Activated CD8-positive, alpha-beta memory T cell treated with anti-CD3 and anti-CD28 coated beads, Interleukin-2, amount 50 U/mL, for 48 hours (primary cell): Measurements from ENCODE around the gene RUSF1.
"Not testable (repeated sequence)": the region's sequence is repeated elsewhere in the genome, so short reads cannot be mapped to it uniquely, and the experiment has no call there.

Experiments
- DNase-seq: peaks from one replicate; pipeline ENCODE4 v3.0.0-alpha.2; 2020

Gene RUSF1

DNA sequence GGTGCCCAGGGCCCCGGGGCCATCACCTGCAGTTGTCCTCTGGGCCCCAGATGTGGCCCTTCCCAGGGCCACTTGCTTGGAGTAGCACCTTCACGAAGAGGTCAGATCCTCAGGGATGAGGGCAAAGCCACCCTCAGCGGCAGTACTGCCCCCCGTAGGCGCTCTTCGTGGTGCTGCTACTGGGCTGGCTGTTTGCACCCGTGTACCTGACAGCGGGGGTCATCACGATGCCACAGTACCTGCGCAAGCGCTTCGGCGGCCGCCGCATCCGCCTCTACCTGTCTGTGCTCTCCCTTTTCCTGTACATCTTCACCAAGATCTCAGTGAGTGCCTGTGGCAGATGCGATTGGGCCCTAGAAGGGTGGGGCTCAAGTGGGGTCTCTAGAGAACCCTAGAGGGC is 22.6 kb downstream of the RUSF1 start:
- no peak for DNase-seq

DNA sequence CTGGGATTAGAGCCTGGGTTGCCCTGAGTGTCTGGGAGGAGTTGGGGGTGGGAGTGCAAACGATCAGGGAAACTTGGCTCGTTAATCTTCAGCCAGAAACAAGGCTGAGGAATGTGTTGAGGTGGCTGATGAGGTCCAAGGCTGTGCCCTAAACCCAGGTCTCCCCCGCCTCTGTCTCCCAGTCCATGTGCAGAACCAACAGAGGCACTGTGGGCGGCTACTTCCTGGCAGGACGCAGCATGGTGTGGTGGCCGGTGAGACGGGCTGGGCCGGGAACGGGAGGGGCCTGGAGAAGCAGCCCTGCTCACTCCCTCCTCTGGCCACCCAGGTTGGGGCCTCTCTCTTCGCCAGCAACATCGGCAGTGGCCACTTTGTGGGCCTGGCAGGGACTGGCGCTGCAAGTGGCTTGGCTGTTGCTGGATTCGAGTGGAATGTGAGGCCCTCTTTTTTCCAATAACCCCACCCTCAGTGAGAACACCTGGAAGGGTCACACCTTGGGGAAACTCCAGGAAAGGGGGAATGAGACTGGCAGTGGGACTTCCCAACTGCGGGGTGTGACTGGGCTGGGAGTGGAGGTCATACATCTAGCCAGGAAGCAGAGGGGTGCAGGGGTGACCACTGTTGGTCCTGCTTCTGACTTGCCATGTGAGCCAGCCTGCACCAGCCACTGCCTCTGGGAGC is 23.6 kb downstream of the RUSF1 start:
- DNase-seq: no peak

DNA sequence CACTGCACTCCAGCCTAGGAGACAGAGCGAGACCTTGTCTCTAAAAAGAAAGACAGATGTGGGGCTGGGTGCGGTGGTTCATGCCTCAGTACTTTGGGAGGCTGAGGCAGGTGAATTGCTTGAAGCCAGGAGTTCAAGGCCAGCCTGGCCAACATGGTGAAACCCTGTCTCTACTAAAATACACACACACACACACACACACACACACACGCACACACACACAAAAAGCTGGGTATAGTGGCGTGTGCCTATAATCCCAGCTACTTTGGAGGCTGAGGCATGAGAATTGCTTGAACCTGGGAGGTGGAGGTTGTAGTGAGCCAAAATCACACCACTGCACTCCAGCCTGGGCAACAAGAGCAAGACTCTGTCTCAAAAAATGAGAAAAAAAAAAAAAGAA is 24.1 kb downstream of the RUSF1 start:
- not testable (repeated sequence) for DNase-seq

DNA sequence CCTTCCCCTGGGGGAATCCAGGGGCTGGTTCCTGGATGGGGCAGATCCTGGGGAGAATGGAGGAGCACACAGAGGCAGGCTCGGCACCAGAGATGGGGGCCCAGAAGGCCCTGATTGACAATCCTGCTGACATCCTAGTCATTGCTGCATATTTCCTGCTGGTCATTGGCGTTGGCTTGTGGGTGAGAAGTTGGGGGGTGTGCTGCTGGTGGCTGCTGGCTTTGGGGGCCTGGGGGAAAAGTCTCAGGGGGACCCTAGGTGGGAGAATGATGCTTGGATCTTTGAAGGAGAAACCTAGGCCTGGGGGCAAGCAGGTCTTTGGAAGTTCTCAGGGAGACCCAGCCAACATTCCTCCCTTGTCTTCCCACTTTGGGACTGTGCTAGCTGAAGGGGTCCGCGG is 25.1 kb downstream of the RUSF1 start, which contains the start of gene SLC5A2:
Gene SLC5A2, plus strand, starts transcription at position 43 of the 400 bp plus-strand sequence. Its CDS starts 14 bp downstream, at position 57.
- no peak for DNase-seq

DNA sequence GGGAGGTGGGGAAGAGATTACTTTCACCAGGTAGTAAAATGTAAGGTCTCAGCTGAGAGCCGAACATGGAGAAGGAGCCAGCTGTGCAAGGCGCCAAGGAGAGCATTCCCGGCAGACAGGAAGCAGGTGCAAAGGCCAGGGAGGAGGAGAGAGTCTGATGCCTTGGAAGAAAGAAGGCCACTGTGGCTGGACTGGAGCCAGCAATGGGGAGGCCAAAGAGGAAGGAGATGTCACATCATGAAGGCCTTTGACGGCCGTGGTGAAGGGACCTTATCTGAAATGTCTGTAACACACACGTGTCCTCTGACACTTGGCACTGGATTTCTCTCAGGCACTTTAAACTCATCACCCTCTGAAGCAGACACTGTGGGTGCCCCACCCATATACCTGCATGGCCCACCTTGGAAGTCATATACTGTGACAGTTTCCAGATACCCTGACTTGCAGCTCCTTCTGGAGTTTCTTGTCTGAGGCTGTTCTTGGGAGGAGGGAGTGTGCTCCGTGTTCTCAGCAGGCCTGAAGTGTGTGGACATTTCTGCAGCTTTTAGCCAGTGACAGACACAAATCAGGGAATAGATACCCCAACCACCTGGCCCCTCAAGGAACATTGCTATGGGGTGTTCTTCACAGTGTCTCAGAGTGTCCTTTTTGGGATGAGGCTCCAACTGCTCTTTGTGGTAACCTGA is 27.2 kb downstream of the RUSF1 start:
- no peak for DNase-seq

DNA sequence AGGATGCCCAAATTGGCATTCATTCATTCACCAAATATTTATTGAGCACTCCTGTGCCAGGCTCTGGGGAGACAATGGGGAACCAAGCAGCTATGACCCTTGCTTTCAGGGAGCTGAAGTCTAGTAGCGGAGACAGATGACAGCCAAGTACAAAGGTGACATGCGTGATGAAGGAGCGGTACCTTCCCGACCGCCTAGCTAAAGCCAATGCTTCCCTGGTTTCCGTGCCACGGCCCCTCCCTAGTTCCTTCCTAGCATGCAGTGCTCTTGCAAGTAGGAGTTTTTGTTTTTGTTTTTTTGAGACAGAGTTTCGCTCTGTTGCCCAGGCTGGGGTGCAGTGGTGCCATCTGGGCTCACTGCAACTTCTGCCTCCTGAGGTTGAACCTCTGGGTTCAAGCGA is 28.4 kb downstream of the RUSF1 start:
- DNase-seq: no peak

DNA sequence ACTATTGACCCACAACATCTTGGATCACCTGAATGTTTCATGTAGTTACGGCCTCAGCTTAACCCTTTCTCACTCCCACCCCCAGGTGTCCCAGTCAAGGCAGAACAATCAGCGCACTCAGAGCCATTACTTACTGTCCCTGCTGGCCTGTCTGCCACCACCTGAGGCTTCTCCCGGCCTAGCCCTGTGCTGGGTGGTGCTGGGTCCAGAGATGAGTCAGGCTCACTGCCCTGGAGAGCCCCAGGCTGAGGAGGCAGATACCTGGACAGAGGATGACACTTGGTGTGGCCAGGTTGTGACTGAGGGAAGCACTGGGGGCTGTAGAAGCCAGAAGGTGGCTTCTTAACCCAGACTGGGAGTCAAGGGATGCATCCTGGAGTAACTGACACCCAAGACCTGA is 29.2 kb downstream of the RUSF1 start:
- no peak for DNase-seq

DNA sequence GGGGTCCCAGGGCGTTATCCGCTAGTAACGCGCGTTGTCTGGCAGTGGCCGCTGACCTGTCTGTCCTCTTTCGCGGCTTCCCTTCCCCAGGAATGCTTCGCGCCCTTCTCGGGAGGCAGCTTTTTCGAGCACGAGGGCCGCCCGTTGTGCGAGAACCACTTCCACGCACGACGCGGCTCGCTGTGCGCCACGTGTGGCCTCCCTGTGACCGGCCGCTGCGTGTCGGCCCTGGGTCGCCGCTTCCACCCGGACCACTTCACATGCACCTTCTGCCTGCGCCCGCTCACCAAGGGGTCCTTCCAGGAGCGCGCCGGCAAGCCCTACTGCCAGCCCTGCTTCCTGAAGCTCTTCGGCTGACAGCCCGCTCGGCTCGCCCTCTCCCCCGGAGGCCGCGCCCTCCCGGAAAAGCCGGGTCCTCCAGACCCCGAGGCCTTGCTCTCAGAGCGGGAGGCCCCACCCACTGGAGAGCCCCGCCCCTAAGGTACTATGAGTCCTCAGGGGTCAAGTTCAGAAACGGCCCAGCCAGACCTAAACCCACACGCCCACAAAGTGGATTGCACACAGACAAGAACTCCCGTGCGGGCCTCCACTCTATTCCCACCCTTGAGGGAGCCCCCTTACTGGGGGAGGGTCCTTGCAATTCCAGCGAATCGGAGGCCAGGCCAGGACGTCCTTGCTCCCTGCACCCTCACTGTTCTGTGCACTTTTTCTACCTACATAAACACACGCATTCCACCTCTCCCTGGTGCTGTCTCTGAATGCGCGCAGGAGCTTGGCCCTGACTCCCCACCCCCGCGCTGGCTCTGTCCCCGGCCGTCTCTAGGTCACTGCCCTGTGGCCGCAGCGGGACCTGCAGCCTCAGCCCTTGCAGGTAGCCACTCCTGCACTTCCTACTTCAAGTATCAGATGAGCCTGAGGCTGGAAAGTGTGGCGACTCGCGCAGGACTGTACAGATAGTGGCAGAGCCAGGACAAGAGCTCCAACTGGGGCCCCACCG is 30.7 kb downstream of the RUSF1 start:
- DNase-seq: peak; percentile 72

DNA sequence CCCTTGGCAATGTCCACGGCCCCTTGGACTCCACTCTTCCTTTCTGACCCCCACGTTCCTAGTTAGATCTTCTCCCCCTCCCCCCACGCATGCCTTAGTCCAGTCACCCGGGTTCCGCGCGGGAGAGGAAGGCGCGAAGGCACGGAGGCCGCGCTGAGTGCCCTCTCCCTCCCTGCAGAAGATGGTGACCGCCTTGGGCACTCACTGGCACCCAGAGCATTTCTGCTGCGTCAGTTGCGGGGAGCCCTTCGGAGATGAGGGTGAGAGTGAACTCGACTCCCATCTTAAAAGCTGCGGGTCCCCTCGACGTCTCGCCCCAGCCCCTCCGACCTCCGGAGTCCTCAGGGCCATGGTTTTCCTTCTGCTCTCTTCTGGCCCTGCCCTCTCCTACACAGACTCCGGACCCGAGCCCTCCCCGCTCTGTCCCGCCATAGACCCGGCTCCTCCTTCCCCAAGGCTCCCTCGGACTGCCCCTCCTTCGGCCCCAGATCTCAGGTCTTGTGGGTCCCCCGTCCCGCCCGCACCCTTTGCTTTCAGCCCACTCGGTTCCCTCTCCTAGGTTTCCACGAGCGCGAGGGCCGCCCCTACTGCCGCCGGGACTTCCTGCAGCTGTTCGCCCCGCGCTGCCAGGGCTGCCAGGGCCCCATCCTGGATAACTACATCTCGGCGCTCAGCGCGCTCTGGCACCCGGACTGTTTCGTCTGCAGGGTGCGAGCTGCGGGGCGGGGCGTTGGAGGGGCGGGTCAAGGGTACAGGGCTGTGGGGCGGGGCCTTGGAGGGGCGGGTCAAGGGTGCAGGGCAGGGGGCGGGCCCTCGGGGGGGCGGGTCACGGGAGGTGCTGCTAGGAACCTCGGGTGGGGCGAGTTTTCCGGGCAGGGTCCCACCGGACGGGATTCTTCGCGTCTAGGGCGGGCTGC is 31.6 kb downstream of the RUSF1 start:
- DNase-seq: peak; percentile 90

DNA sequence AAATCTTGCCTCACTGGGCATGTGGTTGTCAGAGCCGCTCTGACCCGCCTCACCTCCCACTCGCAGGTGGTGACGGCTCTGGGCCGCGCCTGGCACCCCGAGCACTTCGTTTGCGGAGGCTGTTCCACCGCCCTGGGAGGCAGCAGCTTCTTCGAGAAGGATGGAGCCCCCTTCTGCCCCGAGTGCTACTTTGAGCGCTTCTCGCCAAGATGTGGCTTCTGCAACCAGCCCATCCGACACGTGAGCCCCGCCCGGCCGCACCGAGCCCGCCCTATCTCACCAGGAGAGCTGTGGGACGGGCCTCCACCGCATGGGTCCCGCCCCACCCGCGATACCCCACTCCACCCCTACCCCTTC is 32.3 kb downstream of the RUSF1 start:
- DNase-seq: no peak

DNA sequence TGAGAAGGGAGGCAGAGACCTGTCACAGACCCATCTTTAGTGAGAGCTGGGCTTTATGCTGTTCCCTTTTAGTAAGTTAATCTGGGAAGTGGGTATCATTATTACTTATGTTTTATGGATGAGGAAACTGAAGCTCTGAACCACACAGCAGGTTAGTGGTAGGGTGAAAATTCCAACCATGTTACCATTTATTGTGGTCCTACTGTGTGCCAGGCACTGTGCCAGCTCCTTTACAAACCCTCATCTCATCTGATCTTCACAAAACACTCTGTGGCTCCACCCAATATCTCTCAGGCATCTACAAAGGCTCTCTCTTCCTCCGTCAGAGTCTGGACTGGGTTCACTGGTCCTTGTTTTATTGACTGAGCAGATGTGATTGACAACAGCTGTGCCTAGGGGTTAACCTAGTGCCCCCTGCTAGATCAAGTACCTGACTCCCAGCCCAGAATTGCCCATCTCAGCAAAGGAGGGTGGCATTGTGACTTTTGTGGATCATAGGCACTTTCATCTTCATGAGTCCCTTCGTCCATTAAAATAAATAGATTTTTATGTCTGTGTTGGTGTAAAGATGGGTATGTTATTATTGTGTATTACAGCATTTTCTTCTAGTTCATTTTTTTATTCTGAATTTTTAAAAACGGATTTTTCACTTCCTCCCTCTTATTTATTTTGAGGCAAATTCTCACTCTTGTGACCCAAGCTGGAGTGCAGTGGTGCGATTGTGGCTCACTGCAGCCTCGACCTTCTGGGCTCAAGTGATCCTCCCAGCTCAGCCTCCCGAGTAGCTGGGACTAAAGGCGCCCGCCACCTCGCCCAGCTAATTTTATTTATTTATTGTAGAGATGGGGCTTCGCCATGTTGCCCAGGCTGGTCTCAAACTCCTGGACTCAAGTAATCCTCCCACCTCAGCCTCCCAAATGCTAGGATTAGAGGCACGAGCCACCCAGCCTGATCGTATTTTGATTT is 33.1 kb downstream of the RUSF1 start:
- no peak for DNase-seq

DNA sequence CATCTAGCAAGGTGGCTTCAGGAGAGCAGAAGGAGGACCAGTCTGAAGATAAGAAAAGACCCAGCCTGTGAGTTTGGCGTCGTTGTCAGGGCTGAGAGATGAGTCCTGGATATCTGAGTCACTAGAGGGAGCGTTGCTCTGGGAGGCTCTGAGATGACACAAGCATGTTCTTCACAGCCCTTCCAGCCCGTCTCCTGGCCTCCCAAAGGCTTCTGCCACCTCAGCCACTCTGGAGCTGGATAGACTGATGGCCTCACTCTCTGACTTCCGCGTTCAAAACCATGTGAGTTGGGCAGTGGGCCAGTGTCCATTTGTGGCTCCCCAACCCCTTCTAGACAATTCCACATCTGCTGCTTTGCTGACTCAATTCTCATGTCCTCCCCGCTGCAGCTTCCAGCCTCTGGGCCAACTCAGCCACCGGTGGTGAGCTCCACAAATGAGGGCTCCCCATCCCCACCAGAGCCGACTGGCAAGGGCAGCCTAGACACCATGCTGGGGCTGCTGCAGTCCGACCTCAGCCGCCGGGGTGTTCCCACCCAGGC is 33.9 kb downstream of the RUSF1 start:
- no peak for DNase-seq

DNA sequence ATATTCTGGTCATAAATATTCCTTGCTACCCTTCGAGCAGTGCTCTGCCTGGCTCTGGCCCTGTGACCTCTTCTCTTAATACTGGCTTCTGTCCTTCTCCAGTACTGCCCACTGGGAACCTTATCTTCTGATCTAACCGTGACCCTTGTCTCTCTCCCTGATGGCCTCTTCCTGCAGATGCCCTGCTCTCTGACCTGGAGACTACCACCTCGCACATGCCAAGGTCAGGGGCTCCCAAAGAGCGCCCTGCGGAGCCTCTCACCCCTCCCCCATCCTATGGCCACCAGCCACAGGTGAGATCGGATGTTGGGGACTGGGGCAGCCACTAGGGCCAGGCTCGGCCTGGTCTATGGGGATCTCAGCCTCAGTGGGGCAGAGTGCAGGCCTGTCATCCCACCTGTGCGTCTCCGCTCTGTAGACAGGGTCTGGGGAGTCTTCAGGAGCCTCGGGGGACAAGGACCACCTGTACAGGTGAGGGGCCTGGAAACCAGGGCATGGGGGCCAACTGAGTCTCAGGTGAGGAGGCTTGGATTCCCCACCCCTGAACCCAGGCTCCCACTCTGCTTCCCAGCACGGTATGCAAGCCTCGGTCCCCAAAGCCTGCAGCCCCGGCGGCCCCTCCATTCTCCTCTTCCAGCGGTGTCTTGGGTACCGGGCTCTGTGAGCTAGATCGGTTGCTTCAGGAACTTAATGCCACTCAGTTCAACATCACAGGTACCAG is 34.8 kb downstream of the RUSF1 start:
- DNase-seq: no peak

DNA sequence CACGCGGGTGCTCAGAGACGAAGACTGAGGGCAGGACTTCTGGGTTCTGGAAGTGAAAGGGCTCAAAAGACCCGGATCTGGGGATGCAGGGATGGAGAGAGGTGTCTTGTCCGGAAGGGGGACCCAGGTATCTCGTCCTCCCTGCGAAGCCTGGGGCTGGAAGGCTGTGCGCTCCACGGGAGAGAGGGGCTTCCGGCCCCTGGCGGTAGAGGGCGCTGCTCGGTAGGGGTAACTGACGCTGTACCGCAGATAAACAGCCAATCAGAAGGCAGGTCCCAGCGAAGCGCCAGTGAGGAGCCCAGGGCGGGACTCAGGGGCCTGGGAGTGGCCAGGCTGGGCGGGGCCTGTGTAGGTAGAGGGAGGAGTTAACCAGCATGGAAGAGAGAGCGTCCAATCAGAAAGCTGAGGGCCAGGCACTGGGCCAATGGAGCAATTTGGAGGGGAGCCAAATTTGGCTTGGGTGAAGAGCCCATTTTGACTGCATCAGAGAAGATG is 35.4 kb downstream of the RUSF1 start:
- DNase-seq: peak; percentile 73

DNA sequence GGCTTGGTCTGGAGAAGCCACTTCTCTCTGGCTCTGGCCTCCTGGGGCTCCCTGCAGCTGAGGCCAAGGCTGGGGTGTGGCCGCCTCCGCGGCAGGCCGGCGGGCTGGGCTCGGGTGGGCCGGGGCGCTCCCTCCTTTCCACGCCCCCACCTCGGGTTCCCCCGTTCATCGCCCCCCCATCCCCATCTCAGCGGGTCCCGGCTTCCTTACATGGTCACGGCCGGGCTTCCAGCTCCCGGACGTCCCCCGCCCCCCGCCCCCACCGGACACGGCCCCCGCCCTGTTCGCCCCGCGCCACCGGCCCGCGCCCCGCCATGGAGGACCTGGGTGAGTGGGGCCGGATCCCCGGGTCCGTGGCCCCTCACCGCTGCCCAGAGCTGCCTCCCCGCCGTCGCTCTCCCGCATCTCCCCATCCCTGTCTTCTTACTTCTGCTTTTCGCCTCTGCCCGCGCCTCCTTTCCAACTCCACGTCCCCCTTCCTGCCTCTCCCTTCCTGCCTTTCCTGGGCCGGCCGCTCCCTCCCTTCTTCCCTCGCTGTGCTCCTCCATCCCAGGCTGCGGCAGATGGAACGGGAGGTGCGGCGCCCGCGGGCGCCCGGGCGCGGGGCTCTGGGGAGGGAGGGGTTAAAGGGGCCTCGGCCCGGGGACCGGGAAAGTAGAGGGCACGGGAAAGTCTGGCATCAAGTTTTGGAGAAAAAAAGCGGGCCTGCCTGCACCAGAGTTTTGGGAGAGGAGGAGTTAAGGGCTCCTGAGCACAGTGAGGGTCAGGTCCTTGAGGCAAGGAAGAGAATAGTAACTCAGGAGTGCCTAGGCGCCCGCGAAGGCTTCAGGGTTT is 36.1 kb downstream of the RUSF1 start, which contains the start of gene TGFB1I1:
Gene TGFB1I1, plus strand, starts transcription at position 278 of the 834 bp plus-strand sequence. Its CDS starts 37 bp downstream, at position 315.
- DNase-seq: no peak

DNA sequence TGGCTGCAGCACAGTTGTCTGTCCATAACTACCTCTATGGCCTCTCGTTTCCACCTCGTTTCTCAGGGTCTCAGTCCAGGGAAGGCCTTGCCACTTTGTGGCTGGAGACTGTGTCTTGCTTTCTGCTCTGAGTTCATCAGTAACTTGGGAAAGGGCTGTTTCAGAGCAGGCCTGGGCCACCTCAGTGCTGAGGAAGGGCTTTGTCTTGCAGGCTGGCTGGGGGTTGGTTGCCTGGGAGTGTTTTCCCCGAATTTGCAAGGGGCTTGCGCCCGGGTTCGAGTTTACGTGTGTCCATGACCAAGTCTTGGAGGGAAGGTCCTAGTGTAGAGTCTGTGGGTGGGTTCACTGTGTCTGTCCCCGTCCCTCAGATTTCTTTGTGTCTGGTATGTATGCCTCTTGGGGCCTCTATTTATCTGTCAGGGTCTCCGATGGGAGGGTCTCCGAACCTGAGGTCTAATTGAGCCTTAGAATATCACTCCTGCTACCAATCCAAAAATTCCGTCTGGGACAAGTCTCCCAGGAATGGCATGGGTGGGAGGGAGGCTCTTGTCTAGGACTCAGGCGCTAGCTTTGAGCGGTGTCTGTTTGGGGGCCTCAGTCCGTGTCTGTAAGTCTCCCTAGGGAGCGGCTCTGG is 36.8 kb downstream of the RUSF1 start:
- no peak for DNase-seq

DNA sequence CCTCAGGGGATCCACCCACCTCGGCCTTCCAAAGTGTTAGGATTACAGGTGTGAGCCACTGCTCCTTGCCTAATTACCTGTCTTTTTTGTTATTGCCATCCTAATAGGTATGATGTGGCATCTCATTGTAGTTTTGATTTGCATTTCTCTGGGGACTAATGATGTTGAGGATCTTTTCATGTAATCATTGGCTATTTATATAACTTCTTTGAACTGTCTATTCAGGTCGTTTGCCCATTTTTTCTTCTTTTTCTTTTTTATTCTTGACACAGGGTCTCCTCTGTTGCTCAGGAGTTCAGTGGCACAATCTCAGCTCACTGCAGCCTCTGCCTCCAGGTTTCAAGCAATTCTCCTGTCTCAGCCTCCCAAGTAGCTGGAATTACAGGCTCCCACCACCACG is 37.6 kb downstream of the RUSF1 start:
- no peak for DNase-seq

DNA sequence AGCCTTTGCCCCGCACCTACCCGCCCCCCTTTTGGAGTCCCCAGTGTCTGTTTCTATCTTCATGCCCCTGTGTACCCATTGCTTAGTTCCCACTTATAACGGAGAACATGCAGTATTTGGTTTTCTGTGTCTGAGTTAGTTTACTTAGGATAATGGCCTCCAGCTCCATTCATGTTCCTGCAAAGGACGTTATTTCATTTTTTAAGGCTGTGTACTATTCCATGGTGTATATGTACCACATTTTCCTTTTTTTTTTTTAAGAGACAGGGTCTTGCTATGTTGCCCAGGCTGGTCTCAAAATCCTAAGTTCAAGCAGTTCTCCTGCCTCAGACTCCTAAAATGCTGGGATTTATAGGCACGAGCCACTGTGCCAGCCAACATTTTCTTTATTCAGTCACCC is 40.3 kb downstream of the RUSF1 start:
- no peak for DNase-seq
